Bronchial epithelial cell (primary cell): ENCODE data around the gene SMYD3. TPM values are rescaled to one million over a fixed set of nuclear protein-coding genes. Genes with fewer than 3 reads are reported as not detected.

Source experiments
- DNase-seq: peaks from one replicate; pipeline ENCODE4 v3.0.0-alpha.2; 2010; ENCODE audit warnings: low read depth
- FAIRE-seq: peaks from 2 replicates; lab custom pipeline; 2011; peaks lifted over from hg19 to GRCh38; lab: Jason Lieb, UNC
- H3K27me3 ChIP-seq: 2 replicates; pipeline ENCODE4 v1.5.1; 2011; ENCODE audit warnings: low read length; ENCODE audit not compliant: control insufficient read depth, insufficient read depth
- H3K36me3 ChIP-seq: 2 replicates; pipeline ENCODE4 v1.5.1; 2011; ENCODE audit warnings: low read length; ENCODE audit not compliant: control insufficient read depth, insufficient read depth
- H3K4me3 ChIP-seq: 2 replicates; pipeline ENCODE4 v1.5.1; 2011; ENCODE audit warnings: mild to moderate bottlenecking, low read depth, low read length, control low read depth
- total RNA-seq: library from RNA; depleted of rRNA; stranded (reverse); fragments of >200 nt; gene quantifications from 2 replicates; pipeline ENCODE4 v1.2.1, GENCODE V29; 2014
- TF ChIP-seq, protein P1 (sequence below): IDR thresholded peaks from 2 replicates; pipeline ENCODE4 v1.5.1; 2011; ENCODE audit warnings: mild to moderate bottlenecking, moderate library complexity, low read length, control low read depth, inconsistent platforms; ENCODE audit not compliant: insufficient read depth, severe bottlenecking

Gene SMYD3
- total RNA-seq, 1 donor from 2014 or later, result 17.4 TPM

DNA sequence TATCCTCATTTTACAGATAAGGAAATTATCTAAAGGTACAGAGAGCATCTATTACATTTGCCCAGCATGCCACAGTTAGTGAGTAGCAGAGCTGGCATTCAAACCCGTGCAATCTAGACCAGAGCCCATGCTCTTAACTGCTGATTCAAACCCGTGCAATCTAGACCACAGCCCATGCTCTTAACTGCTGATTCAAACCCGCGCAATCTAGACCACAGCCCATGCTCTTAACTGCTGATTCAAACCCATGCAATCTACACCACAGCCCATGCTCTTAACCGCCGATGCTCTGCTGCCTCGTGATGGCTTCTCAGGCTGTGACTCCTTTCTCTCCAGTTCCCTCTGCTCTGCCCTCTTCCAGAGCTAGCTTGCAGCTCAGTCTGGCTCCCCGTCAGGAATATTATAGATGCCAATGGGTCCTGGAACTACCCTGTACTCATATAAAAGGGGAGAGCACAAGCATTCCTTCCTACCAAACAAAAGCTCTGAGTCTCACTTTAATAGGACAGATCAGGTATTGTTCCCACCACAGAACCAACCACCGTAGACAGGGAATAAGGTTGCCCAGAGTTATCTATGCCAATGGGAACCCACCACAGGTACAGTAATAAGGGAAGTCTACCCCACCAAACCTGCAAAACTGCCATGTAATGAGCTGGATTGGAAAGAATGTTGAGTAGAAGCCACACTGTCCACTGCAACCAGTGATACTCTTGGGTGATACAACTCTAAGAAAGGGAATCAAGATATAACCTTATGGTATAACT lies 78.4 kb downstream of the SMYD3 start:
- no peaks in the 10 kb centered on the region for H3K36me3 ChIP-seq
- TF ChIP-seq, protein P1, sequence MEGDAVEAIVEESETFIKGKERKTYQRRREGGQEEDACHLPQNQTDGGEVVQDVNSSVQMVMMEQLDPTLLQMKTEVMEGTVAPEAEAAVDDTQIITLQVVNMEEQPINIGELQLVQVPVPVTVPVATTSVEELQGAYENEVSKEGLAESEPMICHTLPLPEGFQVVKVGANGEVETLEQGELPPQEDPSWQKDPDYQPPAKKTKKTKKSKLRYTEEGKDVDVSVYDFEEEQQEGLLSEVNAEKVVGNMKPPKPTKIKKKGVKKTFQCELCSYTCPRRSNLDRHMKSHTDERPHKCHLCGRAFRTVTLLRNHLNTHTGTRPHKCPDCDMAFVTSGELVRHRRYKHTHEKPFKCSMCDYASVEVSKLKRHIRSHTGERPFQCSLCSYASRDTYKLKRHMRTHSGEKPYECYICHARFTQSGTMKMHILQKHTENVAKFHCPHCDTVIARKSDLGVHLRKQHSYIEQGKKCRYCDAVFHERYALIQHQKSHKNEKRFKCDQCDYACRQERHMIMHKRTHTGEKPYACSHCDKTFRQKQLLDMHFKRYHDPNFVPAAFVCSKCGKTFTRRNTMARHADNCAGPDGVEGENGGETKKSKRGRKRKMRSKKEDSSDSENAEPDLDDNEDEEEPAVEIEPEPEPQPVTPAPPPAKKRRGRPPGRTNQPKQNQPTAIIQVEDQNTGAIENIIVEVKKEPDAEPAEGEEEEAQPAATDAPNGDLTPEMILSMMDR, result no peak
- H3K4me3 ChIP-seq, result no peak overlapping the region
- FAIRE-seq (peak; percentile 97), DNase-seq (peak; percentile 54)
- H3K27me3 ChIP-seq, result no peaks in the 10 kb centered on the region

DNA sequence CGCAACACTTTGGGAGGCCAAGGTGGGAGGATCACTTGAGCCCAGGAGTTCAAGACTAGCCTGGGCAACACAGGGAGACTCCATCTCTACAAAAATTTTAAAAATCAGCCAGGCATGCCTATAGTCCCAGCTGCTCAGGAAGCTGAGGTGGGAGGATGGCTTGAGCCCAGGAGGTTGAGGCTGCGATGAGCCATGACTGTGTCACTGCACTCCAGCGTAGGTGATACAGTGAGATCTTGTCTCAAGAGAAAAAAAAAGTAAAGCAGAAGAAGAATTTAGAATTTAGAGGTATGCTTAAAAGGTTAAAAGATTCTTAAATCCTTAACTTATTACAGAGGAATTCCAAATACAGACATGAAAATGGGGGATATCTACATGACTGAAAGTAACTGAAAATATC lies 79.5 kb downstream of the SMYD3 start:
- Histone ChIP-seq H3K27me3 (no peaks in the 10 kb centered on the region), H3K36me3 (no peaks in the 10 kb centered on the region), H3K4me3 (no peak overlapping the region)
- FAIRE-seq (no peak), DNase-seq (peak; percentile 59)
- TF ChIP-seq, protein P1, result no peak

DNA sequence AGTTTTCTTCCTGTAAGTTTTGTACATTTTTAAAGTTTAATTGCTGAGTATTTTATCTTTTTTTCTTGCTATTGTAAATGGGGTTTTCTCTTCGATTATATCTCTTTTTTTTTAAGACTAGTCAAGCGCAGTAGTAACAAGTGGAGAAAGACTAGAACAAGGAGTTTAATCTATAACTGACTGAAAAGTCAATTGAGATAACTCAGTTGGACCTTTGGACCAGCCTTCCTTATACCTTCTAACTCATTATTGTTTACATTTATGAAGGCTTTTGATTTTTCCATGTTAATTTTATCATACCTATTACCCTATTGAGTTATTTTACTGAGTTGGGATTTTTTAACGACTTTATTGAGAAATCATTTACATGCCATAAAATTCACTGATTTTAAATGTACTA lies 81.2 kb downstream of the SMYD3 start:
- no peak for FAIRE-seq
- Histone ChIP-seq H3K36me3 (no peaks in the 10 kb centered on the region), H3K27me3 (no peaks in the 10 kb centered on the region), H3K4me3 (no peak overlapping the region)
- no peak for DNase-seq
- TF ChIP-seq, protein P1, result no peak

DNA sequence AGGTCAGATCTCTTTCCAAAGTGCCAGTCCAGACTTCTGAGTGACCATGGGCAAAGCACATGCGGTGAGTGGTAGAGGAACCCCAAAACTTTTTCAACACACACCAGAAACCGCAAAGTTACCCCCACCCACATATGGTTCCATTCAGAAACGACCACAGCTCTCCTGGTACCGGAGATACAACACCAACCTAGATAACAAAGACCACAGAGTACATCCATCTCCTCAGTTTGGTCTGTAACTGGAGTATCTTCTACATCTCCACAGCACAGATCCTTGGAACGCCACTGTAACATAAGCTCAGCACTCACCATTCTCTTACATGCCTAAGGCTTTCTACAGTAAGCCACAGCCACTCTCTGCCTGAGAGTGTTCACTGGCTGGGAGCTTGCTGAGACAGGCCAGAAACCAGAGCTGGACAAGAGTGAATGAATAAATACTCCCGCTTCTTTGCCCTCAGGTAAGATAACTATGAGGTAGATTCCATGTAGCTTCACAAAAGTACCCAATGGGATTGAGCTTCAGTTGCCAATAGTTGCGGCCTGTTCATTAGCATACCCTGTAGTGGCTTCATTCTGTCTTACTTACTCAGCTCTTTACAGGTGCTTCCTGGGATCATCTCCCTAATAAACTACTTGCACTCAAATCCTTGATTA lies 81.8 kb downstream of the SMYD3 start:
- H3K4me3 ChIP-seq, result no peak overlapping the region
- peak; percentile 98 for FAIRE-seq
- TF ChIP-seq, protein P1, result no peak
- H3K27me3 ChIP-seq, result no peaks in the 10 kb centered on the region
- H3K36me3 ChIP-seq, result no peaks in the 10 kb centered on the region
- peak; percentile 97 for DNase-seq

DNA sequence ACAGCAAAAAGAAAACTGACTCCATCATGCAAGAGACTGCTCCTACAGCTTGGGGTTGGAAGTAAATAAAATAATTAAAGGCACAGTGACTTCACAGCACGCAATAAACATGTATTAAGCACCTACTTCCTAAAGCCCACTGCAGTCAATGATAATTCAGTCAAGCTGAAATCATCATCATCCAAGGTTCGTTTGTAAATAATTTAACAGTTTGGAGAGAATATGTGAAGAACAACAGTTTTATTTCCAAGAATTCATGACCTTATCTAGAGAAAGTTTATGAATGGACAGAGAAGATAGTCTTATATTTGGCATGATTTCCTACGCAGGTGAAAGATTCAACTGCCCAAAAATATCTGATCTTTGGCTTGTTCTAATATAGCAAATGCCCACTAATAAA lies 86.8 kb downstream of the SMYD3 start:
- no peak for FAIRE-seq

More for the DNA sequence above, 86.8 kb downstream of the SMYD3 start:
- Histone ChIP-seq H3K27me3 (no peaks in the 10 kb centered on the region), H3K36me3 (no peaks in the 10 kb centered on the region), H3K4me3 (no peak overlapping the region)
- no peak for DNase-seq
- TF ChIP-seq, protein P1, result no peak
